ENCODE data around the gene SYT10. TPM values are rescaled to one million over a fixed set of nuclear protein-coding genes. Genes with fewer than 3 reads are reported as not detected.

The SYT10 gene, protein sequence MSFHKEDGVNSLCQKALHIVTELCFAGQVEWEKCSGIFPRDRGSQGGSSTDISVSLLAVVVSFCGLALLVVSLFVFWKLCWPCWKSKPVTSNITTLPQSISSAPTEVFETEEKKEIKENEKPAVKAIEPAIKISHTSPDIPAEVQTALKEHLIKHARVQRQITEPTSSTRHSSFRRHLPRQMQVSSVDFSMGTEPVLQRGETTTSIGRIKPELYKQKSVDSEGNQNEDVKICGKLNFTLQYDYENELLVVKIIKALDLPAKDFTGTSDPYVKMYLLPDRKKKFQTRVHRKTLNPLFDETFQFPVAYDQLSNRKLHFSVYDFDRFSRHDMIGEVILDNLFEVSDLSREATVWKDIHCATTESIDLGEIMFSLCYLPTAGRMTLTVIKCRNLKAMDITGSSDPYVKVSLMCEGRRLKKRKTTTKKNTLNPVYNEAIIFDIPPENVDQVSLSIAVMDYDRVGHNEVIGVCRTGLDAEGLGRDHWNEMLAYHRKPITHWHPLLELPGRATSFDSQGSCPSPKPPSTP
- not detected in 2 replicates for total RNA-seq (2014; rRNA removed; shearing (Covaris generic))
- not detected in 2 replicates for polyA plus RNA-seq (2015; cell fraction: cytosol; rRNA removed)
- not detected in 2 replicates for polyA plus RNA-seq (2015; cell fraction: nucleus; rRNA removed)

GRCh38 chr12:33439587-33440011 lies at the start of gene SYT10:
SYT10 (minus strand) TSS chr12:33439819; CDS start chr12:33439522, 297 bp downstream.
- in situ Hi-C loops (cut with HindIII; ENCODE audit: low pct_unique_long_range_greater_than_20kb, low sequenced_read_pairs) = no loop called here
- no peak for DNase-seq (ENCODE audit: low read depth, low spot score)

DNA sequence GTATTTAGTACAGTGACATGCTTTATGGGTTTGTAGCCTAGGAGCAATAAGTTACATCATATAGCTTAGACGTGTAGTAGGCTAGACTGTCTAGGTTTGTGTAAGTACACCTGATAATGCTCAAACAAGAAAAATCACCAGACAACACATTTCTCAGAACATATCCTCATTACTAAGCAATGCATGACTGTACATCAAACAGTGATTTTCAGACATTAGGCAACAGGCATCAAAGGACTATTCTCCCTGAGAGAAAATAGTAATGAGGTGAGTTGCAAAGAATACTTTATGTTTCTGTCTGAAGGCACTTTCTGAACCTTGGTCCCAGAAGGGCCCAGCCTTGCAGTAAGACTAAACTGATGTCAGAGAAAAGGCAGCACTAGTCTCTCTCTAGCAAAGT lies 48.4 kb upstream of the SYT10 start:
- DNase-seq (ENCODE audit: low read depth, low spot score) = no peak
- in situ Hi-C loops (cut with HindIII; ENCODE audit: low pct_unique_long_range_greater_than_20kb, low sequenced_read_pairs) = no loop called here

DNA sequence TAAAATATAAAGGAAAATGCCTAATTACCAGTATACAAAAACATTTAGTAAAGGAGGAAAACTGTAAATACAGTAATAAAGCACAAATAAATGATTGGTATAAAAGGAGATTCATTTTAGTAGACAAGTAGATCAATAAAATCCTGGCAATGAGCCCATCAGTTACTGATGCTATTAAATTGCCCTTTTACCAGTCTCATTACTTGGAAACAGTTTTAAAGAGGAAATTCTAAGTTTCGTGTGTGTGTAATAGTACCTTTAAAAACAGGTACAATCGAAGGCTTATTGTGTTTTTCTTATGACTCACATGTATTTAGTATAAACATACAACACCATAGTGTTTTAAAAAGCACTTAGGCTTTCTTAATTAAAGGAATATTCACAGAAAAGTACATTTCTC lies 46.4 kb upstream of the SYT10 start:
- DNase-seq (ENCODE audit: low read depth, low spot score) = no peak
- in situ Hi-C loops (cut with HindIII; ENCODE audit: low pct_unique_long_range_greater_than_20kb, low sequenced_read_pairs) = no loop called here

GRCh38 chr12:33484161-33484560 lies 44.5 kb upstream of the SYT10 start:
- DNase-seq (ENCODE audit: low read depth, low spot score) = no peak
- in situ Hi-C loops (cut with HindIII; ENCODE audit: low pct_unique_long_range_greater_than_20kb, low sequenced_read_pairs) = no loop called here

DNA sequence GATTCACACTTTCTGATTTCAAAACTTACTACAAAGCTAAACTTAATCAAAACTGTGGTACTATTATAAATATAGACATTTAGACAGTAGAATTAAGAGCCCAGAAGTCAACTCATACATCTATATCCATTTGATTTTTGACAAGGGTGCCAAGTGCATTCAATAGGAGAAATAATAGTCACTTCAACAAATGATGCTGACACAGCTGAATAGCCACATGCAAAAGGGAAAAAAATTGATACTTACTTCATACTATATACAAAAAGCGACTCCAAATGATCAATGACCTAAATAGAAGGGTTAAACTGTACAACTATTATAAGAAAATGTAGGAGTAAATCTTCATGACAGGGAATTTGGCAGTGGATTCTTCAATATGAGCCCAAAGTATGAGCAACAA lies 40.7 kb upstream of the SYT10 start:
- in situ Hi-C loops (cut with HindIII; ENCODE audit: low pct_unique_long_range_greater_than_20kb, low sequenced_read_pairs) = no loop called here

GRCh38 chr12:33476058-33476457 lies 36.4 kb upstream of the SYT10 start:
- DNase-seq (ENCODE audit: low read depth, low spot score) = no peak
- in situ Hi-C loops (cut with HindIII; ENCODE audit: low pct_unique_long_range_greater_than_20kb, low sequenced_read_pairs) = no loop called here

More for the DNA sequence above, 40.7 kb upstream of the SYT10 start:
- no peak for DNase-seq (ENCODE audit: low read depth, low spot score)

- no peak for DNase-seq (ENCODE audit: low read depth, low spot score)
- in situ Hi-C loops (cut with HindIII; ENCODE audit: low pct_unique_long_range_greater_than_20kb, low sequenced_read_pairs) = no loop called here
These were observed 32.7 kb upstream of the SYT10 start for GRCh38 chr12:33472299-33472698.

DNA sequence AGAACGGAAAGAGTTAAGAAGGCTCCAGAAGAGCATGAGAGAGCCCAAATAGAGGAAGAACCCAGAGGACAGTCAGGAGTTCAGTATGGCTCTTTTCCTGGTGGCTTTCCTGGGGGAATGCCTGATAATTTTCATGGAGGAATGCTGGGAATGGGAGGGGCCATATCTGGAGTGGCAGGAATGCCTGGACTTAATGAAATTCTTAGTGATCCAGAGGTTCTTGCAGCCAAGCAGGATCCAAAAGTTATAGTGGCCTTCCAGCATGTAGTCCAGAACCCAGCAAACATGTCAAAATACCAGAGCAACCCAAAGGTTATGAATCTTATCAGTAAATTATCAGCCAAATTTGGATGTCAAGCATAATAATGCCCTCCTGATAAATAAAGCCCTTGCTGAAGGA lies 15.5 kb upstream of the SYT10 start:
- in situ Hi-C loops (cut with HindIII; ENCODE audit: low pct_unique_long_range_greater_than_20kb, low sequenced_read_pairs) = no loop called here
- DNase-seq (ENCODE audit: low read depth, low spot score) = no peak

- DNase-seq (ENCODE audit: low read depth, low spot score) = no peak
- in situ Hi-C loops (cut with HindIII; ENCODE audit: low pct_unique_long_range_greater_than_20kb, low sequenced_read_pairs) = no loop called here
These were observed 10.9 kb upstream of the SYT10 start for GRCh38 chr12:33450480-33450879.

GRCh38 chr12:33440477-33440876 lies 858 bp upstream of the SYT10 start:
- in situ Hi-C loops (cut with HindIII; ENCODE audit: low pct_unique_long_range_greater_than_20kb, low sequenced_read_pairs) = no loop called here
- DNase-seq (ENCODE audit: low read depth, low spot score) = no peak

GRCh38 chr12:33438851-33439586 lies 600 bp downstream of the SYT10 start:
- DNase-seq (ENCODE audit: low read depth, low spot score) = no peak
- in situ Hi-C loops (cut with HindIII; ENCODE audit: low pct_unique_long_range_greater_than_20kb, low sequenced_read_pairs) = no loop called here

GRCh38 chr12:33438025-33438772 lies 1.4 kb downstream of the SYT10 start:
- in situ Hi-C loops (cut with HindIII; ENCODE audit: low pct_unique_long_range_greater_than_20kb, low sequenced_read_pairs) = no loop called here
- DNase-seq (ENCODE audit: low read depth, low spot score) = no peak

DNA sequence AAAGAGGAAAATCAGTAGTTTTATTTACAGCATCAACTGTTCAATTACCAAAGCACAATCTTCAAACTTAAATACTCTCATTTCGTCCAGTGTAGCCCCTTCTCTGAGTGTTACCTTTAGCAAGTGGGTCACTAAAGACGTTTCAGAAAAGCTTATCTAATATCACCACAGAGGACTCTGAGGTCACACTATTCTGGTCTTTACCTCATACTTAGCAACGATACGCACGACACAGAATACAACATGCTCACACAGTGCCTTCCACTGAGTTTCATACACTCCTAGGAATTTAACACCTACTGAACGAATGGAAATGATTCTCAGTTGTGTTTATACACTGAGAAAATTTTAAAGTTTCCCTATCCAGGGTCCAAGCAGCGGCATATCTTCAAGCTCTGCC lies 2.0 kb downstream of the SYT10 start:
- DNase-seq (ENCODE audit: low read depth, low spot score) = no peak
- in situ Hi-C loops (cut with HindIII; ENCODE audit: low pct_unique_long_range_greater_than_20kb, low sequenced_read_pairs) = no loop called here

DNA sequence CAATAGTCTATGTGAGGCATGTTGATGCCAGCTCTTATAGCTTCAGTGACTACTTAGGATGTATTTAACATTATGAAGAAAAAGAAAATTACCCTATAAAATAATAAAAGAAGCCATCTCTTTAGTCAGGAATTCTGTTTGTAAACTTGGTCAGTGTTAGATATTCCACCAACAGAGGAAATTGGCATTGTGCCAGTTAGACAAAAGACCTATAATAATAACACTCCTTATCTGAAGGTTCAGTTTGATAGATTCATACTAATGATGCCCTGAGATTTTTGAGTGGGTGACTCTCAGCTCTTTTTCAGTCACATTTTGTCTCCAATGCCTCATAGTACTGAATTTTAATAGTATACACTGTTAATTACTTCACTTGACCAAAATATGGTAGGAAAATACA lies 6.6 kb downstream of the SYT10 start:
- DNase-seq (ENCODE audit: low read depth, low spot score) = no peak
- in situ Hi-C loops (cut with HindIII; ENCODE audit: low pct_unique_long_range_greater_than_20kb, low sequenced_read_pairs) = no loop called here

- no peak for DNase-seq (ENCODE audit: low read depth, low spot score)
- in situ Hi-C loops (cut with HindIII; ENCODE audit: low pct_unique_long_range_greater_than_20kb, low sequenced_read_pairs) = no loop called here
These were observed 8.0 kb downstream of the SYT10 start for GRCh38 chr12:33431648-33432047.

GRCh38 chr12:33429468-33429867 lies 10.2 kb downstream of the SYT10 start:
- in situ Hi-C loops (cut with HindIII; ENCODE audit: low pct_unique_long_range_greater_than_20kb, low sequenced_read_pairs) = no loop called here
- DNase-seq (ENCODE audit: low read depth, low spot score) = no peak

GRCh38 chr12:33427071-33427470 lies 12.5 kb downstream of the SYT10 start:
- DNase-seq (ENCODE audit: low read depth, low spot score) = peak; percentile 76
- in situ Hi-C loops (cut with HindIII; ENCODE audit: low pct_unique_long_range_greater_than_20kb, low sequenced_read_pairs) = no loop called here

DNA sequence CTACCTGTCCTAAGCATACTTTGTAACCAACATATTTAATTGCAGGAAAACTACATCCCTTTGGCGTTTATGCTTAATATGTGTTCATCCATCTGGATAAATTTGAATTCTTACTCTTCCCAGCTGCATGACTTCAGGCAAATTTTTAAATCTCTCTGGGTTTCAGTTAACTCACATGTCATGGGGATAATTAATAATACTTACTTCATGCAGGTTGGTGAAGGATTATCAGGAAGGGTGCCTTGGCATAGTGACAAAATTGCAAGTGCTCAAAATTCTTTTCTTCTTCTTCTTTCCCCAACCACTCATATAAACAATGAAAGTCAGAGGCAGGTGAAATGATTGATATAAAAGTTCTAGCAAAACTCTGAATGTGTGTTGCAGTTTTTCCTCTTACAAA lies 15.9 kb downstream of the SYT10 start:
- in situ Hi-C loops (cut with HindIII; ENCODE audit: low pct_unique_long_range_greater_than_20kb, low sequenced_read_pairs) = no loop called here
- DNase-seq (ENCODE audit: low read depth, low spot score) = no peak

Data from SK-MEL-5 (cell line).